ENCODE results near the gene ANGPT4. TPM values are rescaled to one million over a fixed set of nuclear protein-coding genes. Genes with fewer than 3 reads are reported as not detected.

Gene ANGPT4
- total and polyA plus RNA-seq, 9 of the 15 experiments (the other 6 are each of a cell fraction or from before 2014, with no cell fraction given), result not detected

DNA sequence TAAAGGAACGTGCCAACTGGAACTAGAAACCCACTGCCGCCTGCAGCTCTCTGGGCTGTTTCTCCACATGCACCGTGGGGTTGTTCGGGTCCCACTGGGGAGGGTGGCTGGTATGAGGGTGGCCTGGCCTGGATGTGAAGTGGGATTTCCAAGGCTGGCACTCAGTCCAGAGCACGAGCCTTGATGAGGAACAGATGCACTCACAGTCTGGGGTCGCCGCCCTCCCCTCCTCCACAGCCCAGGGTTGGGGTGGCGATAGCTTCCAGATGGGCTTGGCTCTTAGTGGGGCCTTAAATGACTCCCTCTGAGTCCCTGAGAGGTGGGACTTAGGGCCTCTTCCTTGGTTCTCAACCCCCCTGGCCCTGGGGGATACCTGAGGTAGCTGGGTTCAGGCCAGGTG, 30.7 kb upstream of the ANGPT4 start:
- H3K79me2 ChIP-seq (ENCODE audit: control insufficient read depth, insufficient read depth, low read length), result no peaks in the 10 kb centered on the region
- no peaks in the 10 kb centered on the region; a peak in 1 of 5 replicates for H3K4me1 ChIP-seq (replicated peaks in 1 of 2; ENCODE audit: control insufficient read depth in 2 of 2, insufficient read depth in 2 of 2, low read length in 2 of 2)
- TF ChIP-seq KLF10 (CRISPR knock-in tag; IDR thresholded peaks at IDR 0.05), result no peak
- no peak for TF ChIP-seq TCF7L2 (IDR thresholded peaks at IDR 0.05; ENCODE audit: low read depth, low read length)
- intact Hi-C loops (cut with micrococcal nuclease), result no loop called here
- 5% methylated on average over 4 of the region's 8 CpGs for WGBS (ENCODE audit: insufficient coverage, low coverage, missing lambda C conversion rate)
- H3K4me2 ChIP-seq (ENCODE audit: insufficient read depth, low read length), result no peak overlapping the region
- H3K27me3 ChIP-seq (ENCODE audit: control insufficient read depth in 2 of 2, insufficient read depth in 2 of 2, low read length in 2 of 2), result peaks cover 9 to 60% of the 10 kb centered on the region in 2 experiments; a peak in 4 of 5 replicates
- ATAC-seq (no peak), FAIRE-seq (no peak), DNase-seq (ENCODE audit: extremely low read depth in 1 of 4, low spot score in 3 of 4) (no peak)
- no peak overlapping the region for H3K9ac ChIP-seq (ENCODE audit: insufficient read depth in 1 of 2, low read depth in 2 of 2, low read length in 2 of 2)
- H3K9me3 ChIP-seq (replicated peaks; ENCODE audit: control insufficient read depth, insufficient read depth, low read depth, low read length), result no peaks in the 10 kb centered on the region
- BruUV-seq (replicated peaks), result no TSS peak
- no peak overlapping the region for H3K27ac ChIP-seq (ENCODE audit: extremely low read depth, low read depth, low read length)
- no peaks in the 10 kb centered on the region for H4K20me1 ChIP-seq (replicated peaks; ENCODE audit: control insufficient read depth, insufficient read depth, low read length)
- POLR2A ChIA-PET, result no interaction called here
- CTCF ChIA-PET (ENCODE audit: low intra/inter-chr PET ratio), result no interaction called here
- in situ Hi-C loops (cut with MboI), result no loop called here
- no peaks in the 10 kb centered on the region for H3K36me3 ChIP-seq (ENCODE audit: control insufficient read depth, insufficient read depth, low read length)
- no peak overlapping the region for H2AFZ ChIP-seq (ENCODE audit: low read depth, low read length)
- H3K9me1 ChIP-seq (ENCODE audit: control insufficient read depth, insufficient read depth, low read length), result no peaks in the 10 kb centered on the region
- H3K4me3 ChIP-seq, result no peak overlapping the region

DNA sequence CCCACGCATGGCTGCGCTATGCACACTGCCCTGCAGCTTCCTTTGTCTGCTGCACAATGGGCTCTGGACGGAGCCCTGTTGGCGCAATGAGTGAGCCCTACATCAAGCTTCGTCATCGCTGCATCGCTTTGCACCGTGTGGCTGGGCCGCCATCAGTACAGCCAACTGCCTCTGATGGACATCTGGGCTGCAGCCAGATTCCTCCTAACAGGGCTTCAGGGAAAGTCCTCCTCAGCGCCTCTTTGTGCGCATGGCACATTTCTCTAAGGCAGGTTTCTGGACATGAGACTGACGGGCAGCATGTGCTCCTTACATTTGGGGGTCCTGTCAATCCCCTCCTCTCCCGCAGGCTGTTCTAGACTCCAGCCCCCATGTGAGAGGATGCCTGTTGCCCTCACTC, 29.7 kb upstream of the ANGPT4 start:
- H3K27ac ChIP-seq (ENCODE audit: extremely low read depth, low read depth, low read length), result no peak overlapping the region
- ChIA-PET POLR2A (interaction anchor here (0.6 to 1.0 kb wide), 2 partner anchors 9 to 84 kb away, joined by 3 read pairs; no protein-coding TSS in a partner anchor), CTCF (ENCODE audit: low intra/inter-chr PET ratio) (no interaction called here)
- in situ Hi-C loops (cut with MboI) (no loop called here), intact Hi-C loops (cut with micrococcal nuclease) (no loop called here)
- H3K4me1 ChIP-seq (replicated peaks in 1 of 2; ENCODE audit: control insufficient read depth in 2 of 2, insufficient read depth in 2 of 2, low read length in 2 of 2), result no peaks in the 10 kb centered on the region; a peak in 1 of 5 replicates
- TF ChIP-seq, protein P1, sequence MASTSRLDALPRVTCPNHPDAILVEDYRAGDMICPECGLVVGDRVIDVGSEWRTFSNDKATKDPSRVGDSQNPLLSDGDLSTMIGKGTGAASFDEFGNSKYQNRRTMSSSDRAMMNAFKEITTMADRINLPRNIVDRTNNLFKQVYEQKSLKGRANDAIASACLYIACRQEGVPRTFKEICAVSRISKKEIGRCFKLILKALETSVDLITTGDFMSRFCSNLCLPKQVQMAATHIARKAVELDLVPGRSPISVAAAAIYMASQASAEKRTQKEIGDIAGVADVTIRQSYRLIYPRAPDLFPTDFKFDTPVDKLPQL (IDR thresholded peaks at IDR 0.05; ENCODE audit: extremely low read depth, insufficient read length), result no peak
- TF ChIP-seq FOXA3 (CRISPR knock-in tag; conservative IDR thresholded peaks at IDR 0.05 in 1 of 2, IDR thresholded peaks at IDR 0.05 in 1 of 2), result no peak
- no peak for TF ChIP-seq RBM17 (IDR thresholded peaks at IDR 0.05; ENCODE audit: borderline replicate concordance, low read depth, low read length)
- no peak overlapping the region for H3K9ac ChIP-seq (ENCODE audit: insufficient read depth in 1 of 2, low read depth in 2 of 2, low read length in 2 of 2)
- BruUV-seq (replicated peaks), result no TSS peak
- ATAC-seq (no peak), FAIRE-seq (no peak), DNase-seq (ENCODE audit: extremely low read depth in 1 of 4, low spot score in 3 of 4) (no peak)
- no peaks in the 10 kb centered on the region for H3K79me2 ChIP-seq (ENCODE audit: control insufficient read depth, insufficient read depth, low read length)
- H3K9me1 ChIP-seq (ENCODE audit: control insufficient read depth, insufficient read depth, low read length), result no peaks in the 10 kb centered on the region
- 2% methylated on average over 9 of the region's 13 CpGs for WGBS (ENCODE audit: insufficient coverage, low coverage, missing lambda C conversion rate)
- no peak overlapping the region for H2AFZ ChIP-seq (ENCODE audit: low read depth, low read length)
- H3K27me3 ChIP-seq (ENCODE audit: control insufficient read depth in 2 of 2, insufficient read depth in 2 of 2, low read length in 2 of 2), result peaks cover 15 to 62% of the 10 kb centered on the region in 2 experiments; a peak in 4 of 5 replicates
- H3K9me3 ChIP-seq (replicated peaks; ENCODE audit: control insufficient read depth, insufficient read depth, low read depth, low read length), result no peaks in the 10 kb centered on the region
- H4K20me1 ChIP-seq (replicated peaks; ENCODE audit: control insufficient read depth, insufficient read depth, low read length), result no peaks in the 10 kb centered on the region
- H3K4me2 ChIP-seq (ENCODE audit: insufficient read depth, low read length), result no peak overlapping the region
- H3K36me3 ChIP-seq (ENCODE audit: control insufficient read depth, insufficient read depth, low read length), result no peaks in the 10 kb centered on the region
- H3K4me3 ChIP-seq, result no peak overlapping the region

Measured in K562 (cell line).